SU-DHL-6 (cell line): ENCODE results near the gene UHRF1.

Experiments
- H2AFZ ChIP-seq: fragments of 200-600 bp; sonication (generic); 2 replicates; pipeline ENCODE4 v1.6.1; 2014; ENCODE audit warnings: low read depth, mild to moderate bottlenecking, moderate library complexity, mixed read lengths, antibody characterized with exemption, low read length; ENCODE audit not compliant: severe bottlenecking
- H3F3A ChIP-seq: fragments of 200-600 bp; shearing (Covaris generic); 2 replicates; pipeline ENCODE4 v1.6.0; 2016; ENCODE audit warnings: antibody characterized with exemption, mild to moderate bottlenecking; ENCODE audit not compliant: insufficient read depth
- H3K27ac ChIP-seq: fragments of 200-600 bp; sonication (generic); 2 replicates; pipeline ENCODE4 v1.5.1; 2016; ENCODE audit warnings: low read depth, mild to moderate bottlenecking, low read length, moderate library complexity, mixed read lengths
- H3K27me3 ChIP-seq: fragments of 200-600 bp; sonication (generic), shearing (Covaris generic); 2 replicates; pipeline ENCODE4 v1.6.0; 2014; ENCODE audit warnings: mild to moderate bottlenecking, low read length
- H3K36me3 ChIP-seq: fragments of 200-600 bp; sonication (generic); 2 replicates; pipeline ENCODE4 v1.6.1; 2014; ENCODE audit warnings: mild to moderate bottlenecking, low read length, mixed read lengths
- H3K4me2 ChIP-seq: fragments of 300-600, 200-600 bp; shearing (Covaris generic), sonication (generic); 2 replicates; pipeline ENCODE4 v1.6.0; 2014; ENCODE audit warnings: low read length, low read depth, mild to moderate bottlenecking; ENCODE audit not compliant: poor library complexity, severe bottlenecking
- H3K4me3 ChIP-seq: fragments of 200-600 bp; sonication (generic); 2 replicates; pipeline ENCODE4 v1.5.1; 2014; ENCODE audit warnings: antibody characterized with exemption, low read length, mild to moderate bottlenecking, mixed read lengths; ENCODE audit not compliant: insufficient read depth, poor library complexity, severe bottlenecking
- H3K79me2 ChIP-seq: fragments of 200-600 bp; sonication (generic); 2 replicates; pipeline ENCODE4 v1.6.1; 2014; ENCODE audit warnings: mild to moderate bottlenecking, low read length, moderate library complexity; ENCODE audit not compliant: insufficient read depth
- H3K9ac ChIP-seq: fragments of 200-600 bp; sonication (generic); 2 replicates; pipeline ENCODE4 v1.7.0; 2014; ENCODE audit warnings: mild to moderate bottlenecking, low read length
- H3K9me2 ChIP-seq: fragments of 200-600 bp; sonication (generic); replicated peaks from 2 replicates; pipeline ENCODE4 v1.6.1; 2014; ENCODE audit warnings: low read length; ENCODE audit not compliant: insufficient read depth
- H3K9me3 ChIP-seq: fragments of 200-600 bp; sonication (generic); 2 replicates; pipeline ENCODE4 v1.6.1; 2014; ENCODE audit warnings: low read length, mixed read lengths; ENCODE audit not compliant: insufficient read depth
- H4K20me1 ChIP-seq: fragments of 200-600 bp; sonication (generic); 2 replicates; pipeline ENCODE4 v1.6.1; 2014; ENCODE audit warnings: low read depth, mild to moderate bottlenecking, antibody characterized with exemption, low read length, moderate library complexity, mixed read lengths
- CTCF ChIP-seq: fragments of 200-600 bp; sonication (generic); IDR thresholded peaks from one replicate; pipeline ENCODE4 v1.5.1; 2017; ENCODE audit warnings: antibody characterized with exemption, mild to moderate bottlenecking, low read length, moderate library complexity; ENCODE audit not compliant: insufficient read depth, poor library complexity, severe bottlenecking
- EZH2phosphoT487 ChIP-seq: fragments of 200-600 bp; sonication (generic), shearing (Covaris generic); conservative IDR thresholded peaks from 2 replicates; pipeline ENCODE4 v1.6.1; 2018; ENCODE audit warnings: mild to moderate bottlenecking, antibody characterized with exemption, low read length, moderate library complexity, mixed read lengths

The UHRF1 gene

DNA sequence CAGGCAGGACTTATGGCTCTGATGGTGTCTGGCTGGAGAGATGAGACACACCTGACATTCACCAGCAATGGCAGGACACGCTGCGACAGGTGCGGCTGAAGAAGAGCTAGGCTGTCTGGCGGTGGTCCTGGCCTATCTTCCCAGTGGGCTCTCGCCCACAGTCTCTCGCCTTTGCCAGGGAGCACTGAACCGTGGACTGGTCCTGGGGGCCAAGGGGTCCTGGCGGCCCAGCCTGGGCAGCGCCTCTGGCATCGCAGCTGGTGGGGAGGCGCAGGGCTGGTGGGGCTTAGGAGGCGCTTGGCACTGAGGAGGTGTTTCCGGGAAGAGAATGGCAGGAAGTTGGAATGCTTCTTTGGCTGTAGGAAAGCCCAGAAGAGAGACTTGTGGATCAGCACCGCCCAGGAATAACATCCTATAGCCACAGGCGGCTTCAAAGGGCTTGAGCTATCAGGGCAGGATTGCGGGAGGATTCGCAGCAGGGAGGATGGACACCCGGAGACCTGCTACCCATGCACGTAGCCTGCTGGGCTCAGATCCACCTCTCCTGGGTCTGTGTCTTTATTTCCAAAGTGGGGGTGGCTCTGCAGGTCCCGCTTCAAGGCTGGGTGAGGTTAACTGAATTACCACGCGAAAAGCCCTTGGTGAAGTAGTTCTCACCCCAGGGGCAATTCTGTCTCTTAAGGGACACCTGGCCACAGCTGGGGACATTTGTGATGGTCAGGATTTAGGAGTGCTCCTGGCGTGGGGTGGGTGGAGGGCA, 74.2 kb downstream of the UHRF1 start:
- H4K20me1 ChIP-seq, result 0 out of 2 replicates have a peak, but pooled peaks cover 7% of the 10 kb centered on the region

DNA sequence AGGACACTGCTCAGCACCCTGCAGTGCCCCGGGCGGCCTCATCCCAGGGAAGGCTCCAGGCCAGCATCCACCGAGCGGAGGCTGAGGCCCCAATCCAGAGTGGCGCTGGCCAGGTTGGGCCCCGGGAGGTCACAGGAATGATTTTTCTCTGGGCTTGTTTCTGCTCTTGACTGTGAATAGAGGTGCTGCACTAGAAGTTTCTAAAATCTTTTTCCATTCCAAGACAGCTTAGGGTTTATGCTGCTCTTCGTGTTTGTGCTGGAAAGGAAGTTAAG, 74.7 kb downstream of the UHRF1 start:
- no peaks in the 10 kb centered on the region for H3F3A ChIP-seq
- H3K9me2 ChIP-seq, result no peaks in the 10 kb centered on the region
- H3K27me3 ChIP-seq, result no peaks in the 10 kb centered on the region
- H3K36me3 ChIP-seq, result no peaks in the 10 kb centered on the region
- no peak overlapping the region for H3K9ac ChIP-seq
- peaks cover 6% of the 10 kb centered on the region; the same call in 1 of the 2 replicates for H3K79me2 ChIP-seq
- no peak overlapping the region for H3K27ac ChIP-seq
- no peaks in the 10 kb centered on the region for H3K9me3 ChIP-seq
- H4K20me1 ChIP-seq, result 0 out of 2 replicates have a peak, but pooled peaks cover 7% of the 10 kb centered on the region
- H3K4me3 ChIP-seq, result no peak overlapping the region
- TF ChIP-seq EZH2phosphoT487 (no peak), CTCF (no peak)
- no peak overlapping the region for H3K4me2 ChIP-seq
- no peak overlapping the region for H2AFZ ChIP-seq

More for the DNA sequence above, 74.2 kb downstream of the UHRF1 start:
- Histone ChIP-seq H3F3A (no peaks in the 10 kb centered on the region), H3K79me2 (peaks cover 6% of the 10 kb centered on the region; the same call in 1 of the 2 replicates), H3K4me3 (no peak overlapping the region), H3K9ac (no peak overlapping the region), H3K4me2 (no peak overlapping the region), H3K27ac (no peak overlapping the region), H3K36me3 (no peaks in the 10 kb centered on the region), H2AFZ (no peak overlapping the region), H3K27me3 (no peaks in the 10 kb centered on the region), H3K9me2 (no peaks in the 10 kb centered on the region), H3K9me3 (no peaks in the 10 kb centered on the region)
- TF ChIP-seq CTCF, result no peak
- TF ChIP-seq EZH2phosphoT487, result no peak

- Histone ChIP-seq H2AFZ (no peak overlapping the region), H3K9ac (no peak overlapping the region), H3K4me3 (no peak overlapping the region), H3K79me2 (peaks cover 6% of the 10 kb centered on the region; the same call in 1 of the 2 replicates), H3K9me3 (no peaks in the 10 kb centered on the region), H3K4me2 (no peak overlapping the region), H3K27me3 (no peaks in the 10 kb centered on the region), H4K20me1 (0 out of 2 replicates have a peak, but pooled peaks cover 7% of the 10 kb centered on the region), H3K9me2 (no peaks in the 10 kb centered on the region), H3K27ac (no peak overlapping the region), H3F3A (no peaks in the 10 kb centered on the region), H3K36me3 (no peaks in the 10 kb centered on the region)
- TF ChIP-seq CTCF (no peak), EZH2phosphoT487 (no peak)
Observed at GRCh38 chr19:4984438-4984990, 75.2 kb downstream of the UHRF1 start.
